Panc1 (cell line): ENCODE measurements around the gene WRNIP1. TPM values are rescaled to one million over a fixed set of nuclear protein-coding genes. Genes with fewer than 3 reads are reported as not detected.

Experiments used
- ATAC-seq: fragments of 200-7000 bp; cut with Tn5 transposase; 2 replicates; pipeline ENCODE4 v1.9.1; 2020; ENCODE audit warnings: mild to moderate bottlenecking, moderate library complexity
- BruUV-seq: library from RNA; stranded (reverse); fragments of 400-500 nt; replicated peaks from 2 replicates; lab custom pipeline; 2021; lab: Mats Ljungman, UMichigan
- CTCF ChIA-PET: fragments of 300-600 bp; sonication (Branson Sonifier 250); formaldehyde crosslinking; loops from one replicate; lab custom pipeline; 2022; ENCODE audit warnings: antibody characterized with exemption; lab: Charles Lee
- POLR2A ChIA-PET: fragments of 300-600 bp; sonication (Branson Sonifier 250); formaldehyde crosslinking; loops from one replicate; lab custom pipeline; 2022; ENCODE audit warnings: antibody characterized with exemption; lab: Charles Lee
- DNase-seq: peaks from one replicate; pipeline ENCODE4 v3.0.0-alpha.2; 2010; ENCODE audit warnings: low read depth, low spot score
- H3K27ac ChIP-seq: 2 replicates; pipeline ENCODE4 v1.5.1; 2011; ENCODE audit warnings: mild to moderate bottlenecking, low read length, inconsistent platforms
- H3K27me3 ChIP-seq: fragments of 200-500 bp; sonication (Bioruptor generic); 2 replicates; pipeline ENCODE4 v1.6.0; 2014; ENCODE audit warnings: low read length, inconsistent platforms; ENCODE audit not compliant: control insufficient read depth, insufficient read depth
- H3K36me3 ChIP-seq: fragments of 200-500 bp; sonication (Bioruptor generic); 2 replicates; pipeline ENCODE4 v1.5.1; 2014; ENCODE audit warnings: inconsistent platforms, mild to moderate bottlenecking, low read length, moderate library complexity; ENCODE audit not compliant: control insufficient read depth, insufficient read depth
- H3K4me1 ChIP-seq: 2 replicates; pipeline ENCODE4 v1.5.1; 2011; ENCODE audit warnings: inconsistent platforms, mild to moderate bottlenecking, low read length, moderate library complexity; ENCODE audit not compliant: control insufficient read depth, insufficient read depth
- H3K4me3 ChIP-seq, 2 experiments: 2 replicates each; pipeline ENCODE4 v1.5.1; 2011 to 2012; ENCODE audit warnings: low read depth in 2 of 2, low read length in 2 of 2, mild to moderate bottlenecking in 2 of 2, inconsistent platforms in 1 of 2, moderate library complexity in 1 of 2
- H3K9me3 ChIP-seq: fragments of 200-500 bp; sonication (Bioruptor generic); 2 replicates; pipeline ENCODE4 v1.5.1; 2014; ENCODE audit warnings: low read depth, mild to moderate bottlenecking, inconsistent platforms, low read length, moderate library complexity; ENCODE audit not compliant: control insufficient read depth, insufficient read depth
- POLR2AphosphoS5 ChIP-seq: IDR thresholded peaks from 2 replicates; pipeline ENCODE4 v1.6.1; 2012; ENCODE audit warnings: mild to moderate bottlenecking, low read depth, low read length, moderate library complexity
- REST ChIP-seq, 2 experiments: IDR thresholded peaks; 2 replicates each; pipeline ENCODE4 v1.6.1; 2011 to 2012; ENCODE audit warnings: low read depth in 2 of 2, control low read depth in 1 of 2, low read length in 1 of 2, mild to moderate bottlenecking in 1 of 2, moderate library complexity in 1 of 2; ENCODE audit not compliant: insufficient read depth in 1 of 2
- SIN3A ChIP-seq: IDR thresholded peaks from 2 replicates; pipeline ENCODE4 v1.6.1; 2012; ENCODE audit warnings: low read depth, mild to moderate bottlenecking, low read length, moderate library complexity, borderline replicate concordance; ENCODE audit not compliant: insufficient read depth
- TCF7L2 ChIP-seq: IDR thresholded peaks from 2 replicates; pipeline ENCODE4 v1.6.1; 2011; ENCODE audit warnings: mild to moderate bottlenecking, low read depth, low read length, inconsistent platforms
- in situ Hi-C: cut with HindIII; loops from 2 replicates; pipeline ENCODE4 v1.10.0; 2016; ENCODE audit warnings: low sequenced_read_pairs, low pct_unique_long_range_greater_than_20kb
- intact Hi-C: fragments of 100-400 bp; cut with micrococcal nuclease; formaldehyde crosslinking; loops from one replicate; pipeline ENCODE4 v1.10.0; 2022; ENCODE audit not compliant: unreplicated experiment
- total RNA-seq: library from RNA; stranded (reverse); gene quantifications from one replicate; pipeline ENCODE4 v1.2.1, GENCODE V29; 2021; ENCODE audit not compliant: unreplicated experiment
- TF ChIP-seq, protein P1 (sequence below): fragments of 450-650 bp; IDR thresholded peaks from 2 replicates; pipeline ENCODE4 v1.5.1; 2017; ENCODE audit warnings: mild to moderate bottlenecking

The WRNIP1 gene
- total RNA-seq, 1 experiment from 2014 or later, result 69.1 TPM

DNA sequence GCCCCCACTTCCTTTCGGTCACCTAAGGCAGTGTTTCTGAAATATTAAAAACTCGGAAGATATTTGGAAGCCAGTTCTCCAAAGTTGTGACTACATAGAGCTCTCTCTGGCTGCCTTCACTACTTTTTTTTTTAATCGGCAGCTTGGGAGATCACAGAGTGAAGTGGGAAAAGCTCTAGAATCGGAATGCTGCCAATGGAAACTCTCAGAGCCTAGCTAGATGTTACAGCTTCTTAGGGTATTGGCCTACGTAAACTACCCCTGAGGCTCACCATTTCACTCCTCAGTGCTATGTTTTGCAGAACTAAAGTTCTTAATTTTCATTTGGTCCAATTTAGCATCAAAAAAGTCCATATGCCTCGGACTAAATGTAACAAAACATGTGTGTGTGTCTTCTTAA, 61.9 kb downstream of the WRNIP1 start:
- H3K36me3 ChIP-seq, result no peaks in the 10 kb centered on the region
- no peak overlapping the region for H3K27ac ChIP-seq
- no peaks in the 10 kb centered on the region for H3K9me3 ChIP-seq
- POLR2A ChIA-PET, result interaction anchor here (0.8 kb wide), 1 partner anchor 13 kb away, joined by 3 read pairs; no protein-coding TSS in a partner anchor
- CTCF ChIA-PET, result no interaction called here
- no peaks in the 10 kb centered on the region for H3K27me3 ChIP-seq
- DNase-seq, result no peak
- BruUV-seq, result no TSS peak
- no peaks in the 10 kb centered on the region for H3K4me1 ChIP-seq
- no peak for ATAC-seq
- H3K4me3 ChIP-seq, result no peak overlapping the region
- no peak for TF ChIP-seq REST (IDR thresholded peaks at IDR 0.05; ENCODE audit: insufficient read depth in 1 of 2, low read depth in 2 of 2, low read length in 1 of 2)
- TF ChIP-seq POLR2AphosphoS5, result no peak
- TF ChIP-seq TCF7L2, result no peak
- TF ChIP-seq, protein P1, sequence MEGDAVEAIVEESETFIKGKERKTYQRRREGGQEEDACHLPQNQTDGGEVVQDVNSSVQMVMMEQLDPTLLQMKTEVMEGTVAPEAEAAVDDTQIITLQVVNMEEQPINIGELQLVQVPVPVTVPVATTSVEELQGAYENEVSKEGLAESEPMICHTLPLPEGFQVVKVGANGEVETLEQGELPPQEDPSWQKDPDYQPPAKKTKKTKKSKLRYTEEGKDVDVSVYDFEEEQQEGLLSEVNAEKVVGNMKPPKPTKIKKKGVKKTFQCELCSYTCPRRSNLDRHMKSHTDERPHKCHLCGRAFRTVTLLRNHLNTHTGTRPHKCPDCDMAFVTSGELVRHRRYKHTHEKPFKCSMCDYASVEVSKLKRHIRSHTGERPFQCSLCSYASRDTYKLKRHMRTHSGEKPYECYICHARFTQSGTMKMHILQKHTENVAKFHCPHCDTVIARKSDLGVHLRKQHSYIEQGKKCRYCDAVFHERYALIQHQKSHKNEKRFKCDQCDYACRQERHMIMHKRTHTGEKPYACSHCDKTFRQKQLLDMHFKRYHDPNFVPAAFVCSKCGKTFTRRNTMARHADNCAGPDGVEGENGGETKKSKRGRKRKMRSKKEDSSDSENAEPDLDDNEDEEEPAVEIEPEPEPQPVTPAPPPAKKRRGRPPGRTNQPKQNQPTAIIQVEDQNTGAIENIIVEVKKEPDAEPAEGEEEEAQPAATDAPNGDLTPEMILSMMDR, result no peak
- TF ChIP-seq SIN3A, result no peak
- in situ Hi-C loops, result no loop called here
- intact Hi-C loops, result no loop called here

- CTCF ChIA-PET, result no interaction called here
- POLR2A ChIA-PET, result no interaction called here
- Histone ChIP-seq H3K9me3 (no peaks in the 10 kb centered on the region), H3K27ac (no peak overlapping the region), H3K27me3 (no peaks in the 10 kb centered on the region), H3K4me1 (no peaks in the 10 kb centered on the region), H3K36me3 (no peaks in the 10 kb centered on the region), H3K4me3 (no peak overlapping the region)
- ATAC-seq, result no peak
- intact Hi-C loops (no loop called here), in situ Hi-C loops (no loop called here)
- BruUV-seq, result no TSS peak
- DNase-seq, result no peak
- TF ChIP-seq REST (IDR thresholded peaks at IDR 0.05; ENCODE audit: insufficient read depth in 1 of 2, low read depth in 2 of 2, low read length in 1 of 2) (no peak), POLR2AphosphoS5 (no peak), SIN3A (no peak), TCF7L2 (no peak)
These were observed 63.4 kb downstream of the WRNIP1 start for GRCh38 chr6:2828629-2829028.
